PFSK-1 (cell line): ENCODE results near the gene WFDC5.

Experiments used
- FOXP2 ChIP-seq: optimal IDR thresholded peaks from 2 replicates; pipeline ENCODE3; 2011; ENCODE audit warnings: borderline replicate concordance, control low read depth, inconsistent platforms; ENCODE audit not compliant: insufficient read depth; ENCODE audit errors: extremely low read length, extremely low read depth
- POLR2AphosphoS5 ChIP-seq: IDR thresholded peaks from 2 replicates; pipeline ENCODE4 v1.6.1; 2012; ENCODE audit warnings: low read depth, mild to moderate bottlenecking, control low read depth, low read length, moderate library complexity
- REST ChIP-seq, 2 experiments: IDR thresholded peaks; 2 replicates each; pipeline versions ENCODE4 v1.6.1 to v1.8.0; 2011 to 2012; ENCODE audit warnings: low read depth in 2 of 2, low read length in 2 of 2, control low read depth in 1 of 2, inconsistent platforms in 1 of 2, mild to moderate bottlenecking in 1 of 2, moderate library complexity in 1 of 2; ENCODE audit not compliant: insufficient read depth in 1 of 2
- SIN3A ChIP-seq: IDR thresholded peaks from 2 replicates; pipeline ENCODE4 v1.6.1; 2012; ENCODE audit warnings: mild to moderate bottlenecking, low read length, moderate library complexity, borderline replicate concordance; ENCODE audit not compliant: insufficient read depth
- TAF1 ChIP-seq: IDR thresholded peaks from 2 replicates; pipeline ENCODE4 v1.6.1; 2012; ENCODE audit warnings: low read length, control low read depth, borderline replicate concordance; ENCODE audit not compliant: insufficient read depth

- TF ChIP-seq POLR2AphosphoS5 = no peak
- TF ChIP-seq TAF1 = no peak
- TF ChIP-seq REST (IDR thresholded peaks at IDR 0.05; ENCODE audit: insufficient read depth in 1 of 2, low read depth in 2 of 2, low read length in 2 of 2) = no peak
- no peak for TF ChIP-seq SIN3A
- TF ChIP-seq FOXP2 = no peak
These were observed 11.9 kb downstream of the WFDC5 start for GRCh38 chr20:45103072-45103471.
